ENCODE data around the gene ETFB. TPM values are rescaled to one million over a fixed set of nuclear protein-coding genes. Genes with fewer than 3 reads are reported as not detected.

ETFB gene
- total RNA-seq, 1 experiment from 2014 or later = 204 TPM

- Histone ChIP-seq H2AFZ (peak overlapping the region; percentile 79), H4K20me1 (ENCODE audit: insufficient read depth) (no peaks in the 10 kb centered on the region), H3K4me1 (replicated peaks; ENCODE audit: insufficient read depth) (peaks cover 21% of the 10 kb centered on the region), H3F3A (ENCODE audit: insufficient read depth, low read depth) (peaks cover 28% of the 10 kb centered on the region), H3K9me3 (ENCODE audit: insufficient read depth, low read depth) (no peaks in the 10 kb centered on the region), H3K9me2 (ENCODE audit: insufficient read depth) (no peaks in the 10 kb centered on the region), H3K4me2 (peak overlapping the region; percentile 76), H3K27me3 (ENCODE audit: insufficient read depth, low read depth) (no peaks in the 10 kb centered on the region), H3K79me2 (ENCODE audit: low read depth) (no peaks in the 10 kb centered on the region), H3K27ac (no peak overlapping the region), H3K36me3 (ENCODE audit: low read depth) (no peaks in the 10 kb centered on the region), H3K4me3 (no peak overlapping the region)
- no TSS peak for BruUV-seq (replicated peaks)
- POLR2A ChIA-PET (ENCODE audit: unreplicated experiment) = no interaction called here
- no peak for TF ChIP-seq EZH2 (IDR thresholded peaks at IDR 0.05; ENCODE audit: low read depth)
- no peak for TF ChIP-seq CTCF (conservative IDR thresholded peaks at IDR 0.05)
- DNase-seq = no peak
- intact Hi-C loops (cut with micrococcal nuclease; ENCODE audit: unreplicated experiment) = loop anchor here (1.0 to 2.0 kb wide), 4 partner anchors 57 to 257 kb away; no protein-coding TSS in a partner anchor
- CTCF ChIA-PET = interaction anchor here (1.5 kb wide), 1 partner anchor 319 kb away, joined by 4 read pairs; no protein-coding TSS in a partner anchor
Observed at GRCh38 chr19:51337861-51338562, 28.2 kb downstream of the ETFB start.

GRCh38 chr19:51337141-51337860 is 28.9 kb downstream of the ETFB start:
- Histone ChIP-seq H3K79me2 (ENCODE audit: low read depth) (no peaks in the 10 kb centered on the region), H3K4me1 (replicated peaks; ENCODE audit: insufficient read depth) (peaks cover 17% of the 10 kb centered on the region), H3K9me2 (ENCODE audit: insufficient read depth) (no peaks in the 10 kb centered on the region), H3K4me3 (no peak overlapping the region), H2AFZ (no peak overlapping the region), H3K27ac (no peak overlapping the region), H3K36me3 (ENCODE audit: low read depth) (no peaks in the 10 kb centered on the region), H3K27me3 (ENCODE audit: insufficient read depth, low read depth) (no peaks in the 10 kb centered on the region), H3F3A (ENCODE audit: insufficient read depth, low read depth) (peaks cover 21% of the 10 kb centered on the region), H3K4me2 (no peak overlapping the region), H4K20me1 (ENCODE audit: insufficient read depth) (no peaks in the 10 kb centered on the region), H3K9me3 (ENCODE audit: insufficient read depth, low read depth) (no peaks in the 10 kb centered on the region)
- BruUV-seq (replicated peaks) = no TSS peak
- POLR2A ChIA-PET (ENCODE audit: unreplicated experiment) = no interaction called here
- CTCF ChIA-PET = no interaction called here
- intact Hi-C loops (cut with micrococcal nuclease; ENCODE audit: unreplicated experiment) = no loop called here
- no peak for TF ChIP-seq EZH2 (IDR thresholded peaks at IDR 0.05; ENCODE audit: low read depth)
- no peak for TF ChIP-seq CTCF (conservative IDR thresholded peaks at IDR 0.05)
- no peak for DNase-seq

DNA sequence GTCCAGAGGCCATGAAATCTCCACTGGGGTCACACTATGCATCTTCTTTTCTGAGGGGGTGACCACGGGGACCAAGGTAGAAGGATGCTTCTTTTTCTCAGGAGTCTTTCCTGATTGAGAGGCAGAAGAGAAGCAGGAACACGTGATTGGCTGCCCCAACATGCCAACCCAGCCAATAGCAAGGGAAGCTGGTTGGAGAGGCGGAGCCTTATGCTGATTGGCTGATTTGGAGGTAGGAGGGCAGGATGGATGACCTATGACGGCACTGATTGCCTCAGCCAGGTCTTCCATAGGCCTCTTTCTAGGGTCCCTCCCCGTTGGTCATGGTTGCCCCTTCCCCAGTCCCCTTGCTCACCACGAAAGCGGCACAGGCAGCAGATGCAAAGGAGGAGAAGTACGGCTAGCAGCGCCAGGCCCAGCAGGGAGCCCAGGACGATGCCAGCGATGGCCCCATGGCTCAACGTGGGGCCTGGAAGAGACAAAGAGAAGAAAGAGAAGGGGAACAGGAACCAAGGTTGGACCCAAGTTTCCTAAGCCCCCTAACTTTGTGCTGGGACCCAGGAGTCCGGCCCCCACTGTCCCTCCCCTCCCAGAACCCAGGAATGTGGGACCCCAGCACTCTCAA is 32.2 kb downstream of the ETFB start:
- Histone ChIP-seq H3K9me2 (ENCODE audit: insufficient read depth) (no peaks in the 10 kb centered on the region), H3K27ac (no peak overlapping the region), H3K36me3 (ENCODE audit: low read depth) (no peaks in the 10 kb centered on the region), H4K20me1 (ENCODE audit: insufficient read depth) (no peaks in the 10 kb centered on the region), H3K27me3 (ENCODE audit: insufficient read depth, low read depth) (peaks cover 3% of the 10 kb centered on the region; the same call in 1 of the 2 replicates), H2AFZ (no peak overlapping the region), H3F3A (ENCODE audit: insufficient read depth, low read depth) (no peaks in the 10 kb centered on the region), H3K9me3 (ENCODE audit: insufficient read depth, low read depth) (no peaks in the 10 kb centered on the region), H3K4me1 (replicated peaks; ENCODE audit: insufficient read depth) (peaks cover 4% of the 10 kb centered on the region; the same call in 1 of the 2 replicates), H3K4me3 (no peak overlapping the region), H3K4me2 (no peak overlapping the region), H3K79me2 (ENCODE audit: low read depth) (no peaks in the 10 kb centered on the region)
- ChIA-PET POLR2A (ENCODE audit: unreplicated experiment) (interaction anchor here (0.6 kb wide), 1 partner anchor 41 kb away, joined by 3 read pairs; no protein-coding TSS in a partner anchor), CTCF (no interaction called here)
- DNase-seq = no peak
- TF ChIP-seq CTCF (conservative IDR thresholded peaks at IDR 0.05) (no peak), EZH2 (IDR thresholded peaks at IDR 0.05; ENCODE audit: low read depth) (no peak)
- BruUV-seq (replicated peaks) = no TSS peak
- intact Hi-C loops (cut with micrococcal nuclease; ENCODE audit: unreplicated experiment) = no loop called here

Measured in PC-9 (cell line).